ENCODE results near the gene TIMM10.

- TF ChIP-seq EP300 (IDR thresholded peaks at IDR 0.05) (peak; percentile 80 to 86), CTCF (IDR thresholded peaks at IDR 0.05) (peak in 1 of 5 experiments; percentile 51)
Measured at GRCh38 chr11:57499413-57499982, 31.1 kb downstream of the TIMM10 start.

Measured in tibial nerve (tissue), 4 donors.